CD4-positive, alpha-beta T cell treated with Interferon alpha-2 for 1 hour (primary cell): ENCODE data around the gene EBF3.

ENCODE experiments used
- DNase-seq, 2 donors: peaks; one replicate each; pipeline ENCODE4 v3.0.0-alpha.2; 2020 to 2022

Gene EBF3

DNA sequence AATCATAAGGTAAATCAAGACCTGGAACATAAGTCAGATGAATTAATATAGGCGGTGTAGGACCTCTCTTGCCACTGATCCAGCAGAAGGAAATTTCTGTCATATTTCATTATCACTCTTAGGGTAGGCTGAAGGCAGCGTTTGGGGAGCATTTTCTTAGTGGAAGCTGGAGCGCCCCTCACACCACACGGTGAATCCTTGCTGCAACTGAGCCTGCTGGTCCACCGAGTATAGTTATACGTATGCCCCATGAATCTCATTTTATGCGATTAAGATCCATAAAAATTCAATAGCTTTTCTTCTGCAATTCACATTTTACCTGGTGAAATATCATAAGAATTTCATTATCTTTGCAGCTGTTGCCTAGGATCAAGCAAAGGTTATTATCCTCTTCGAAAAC is 19.6 kb downstream of the EBF3 start:
- no peak for DNase-seq

DNA sequence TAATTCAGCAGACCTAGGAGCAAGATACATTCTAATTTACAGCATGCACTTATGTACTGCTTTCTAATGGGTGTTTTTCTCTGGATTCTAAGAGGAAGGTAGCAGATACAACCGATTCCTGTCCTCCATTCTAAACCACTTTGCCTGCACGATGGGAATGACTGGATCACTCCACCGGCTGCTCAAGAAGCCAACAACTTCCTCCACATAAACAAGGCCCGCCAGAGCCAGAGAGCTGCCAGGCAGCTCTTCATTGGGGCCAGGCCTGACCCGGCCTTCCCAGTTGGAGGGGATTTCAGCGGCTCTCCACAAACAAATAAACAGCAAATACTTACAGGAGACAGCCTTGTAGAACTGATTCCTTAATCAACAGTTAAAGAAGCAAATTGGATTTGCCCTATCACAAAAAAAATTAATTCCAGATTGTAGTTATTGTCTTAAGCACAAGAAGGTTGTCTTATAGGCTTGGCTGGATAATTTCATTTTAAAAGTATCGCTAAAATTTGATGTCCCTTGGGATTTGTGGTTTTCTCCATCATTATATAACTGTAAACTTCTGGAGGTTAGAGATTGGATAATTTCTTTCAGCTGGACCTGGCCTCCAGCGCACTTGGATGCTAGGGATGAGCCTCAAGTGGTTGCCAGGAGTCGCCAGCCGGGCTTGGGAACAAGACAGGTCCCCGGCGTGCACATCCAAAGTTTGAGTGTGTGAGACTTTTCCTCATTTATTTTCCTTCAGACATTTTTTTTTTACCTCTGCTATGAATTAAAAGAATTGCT is 20.9 kb downstream of the EBF3 start:
- DNase-seq = no peak

DNA sequence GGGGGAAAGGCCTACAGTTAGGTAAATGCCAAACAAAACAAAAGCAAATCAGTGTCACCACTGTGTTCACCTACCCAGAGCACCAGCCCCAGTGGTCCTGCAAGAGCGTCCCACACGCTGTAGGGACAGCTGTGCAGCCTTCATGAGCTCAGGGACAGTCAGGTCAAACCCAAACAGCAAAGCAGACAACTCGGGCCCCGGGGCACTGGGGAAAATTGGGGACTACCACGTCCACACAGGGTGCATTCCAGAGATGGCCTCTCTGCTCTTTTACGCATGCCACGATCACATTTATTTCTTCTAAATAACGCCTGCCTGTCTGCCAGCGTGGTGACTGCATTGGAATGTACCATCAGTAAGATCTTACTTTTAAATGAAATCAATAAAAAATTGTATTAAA is 21.7 kb downstream of the EBF3 start:
- DNase-seq = no peak

DNA sequence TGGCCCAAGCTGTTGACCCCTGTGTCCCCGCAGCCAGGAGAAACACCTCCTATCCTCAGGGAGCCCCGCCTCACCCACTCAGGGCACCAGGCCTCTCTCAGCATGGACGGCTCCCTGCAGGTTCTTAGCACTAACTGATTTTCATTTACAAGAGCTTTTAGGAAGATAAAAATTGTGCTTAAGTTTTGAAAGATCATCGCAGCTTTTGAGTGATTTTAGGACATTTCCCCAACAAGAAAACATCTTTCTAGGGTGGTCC is 22.1 kb downstream of the EBF3 start:
- DNase-seq = no peak

DNA sequence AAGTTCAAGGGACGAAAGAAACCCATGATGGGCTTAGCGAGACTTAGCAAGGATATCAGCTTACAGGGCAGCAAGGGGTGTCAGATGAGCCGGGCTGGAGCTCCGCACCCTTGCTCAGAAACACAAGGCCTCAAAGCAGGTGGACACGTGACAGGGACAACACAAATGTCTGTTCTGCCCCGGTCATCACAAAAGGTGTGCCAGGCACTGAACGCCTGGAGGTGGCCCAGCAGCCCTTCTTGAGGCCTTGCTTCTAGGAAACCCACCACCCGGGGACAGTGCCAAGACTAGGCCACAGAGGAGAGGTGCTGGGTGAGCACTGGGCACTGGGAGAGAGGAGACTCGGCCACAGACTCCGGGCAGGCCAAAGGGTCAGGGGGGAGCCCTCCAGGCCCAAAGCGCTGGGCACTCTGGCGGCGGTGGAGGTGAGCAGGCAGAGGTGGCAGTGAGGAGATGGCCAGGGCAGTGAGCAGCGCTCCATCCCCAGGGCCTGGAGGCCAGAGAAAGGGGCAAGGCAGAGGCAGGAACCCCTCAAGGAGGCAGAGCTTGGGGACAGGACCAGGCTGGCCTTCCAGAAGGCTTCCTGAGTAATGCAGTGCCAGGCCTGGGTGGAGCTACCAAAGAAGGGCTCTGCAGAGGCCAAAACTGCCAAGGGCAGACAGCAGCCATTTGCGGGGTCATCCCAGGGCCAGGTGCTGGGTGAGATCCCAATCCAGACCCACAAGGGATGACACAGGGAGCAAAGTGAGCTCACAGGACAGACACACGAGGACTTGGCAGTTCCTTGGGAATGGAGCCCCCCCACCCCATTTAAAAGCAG is 22.7 kb downstream of the EBF3 start:
- DNase-seq = no peak

DNA sequence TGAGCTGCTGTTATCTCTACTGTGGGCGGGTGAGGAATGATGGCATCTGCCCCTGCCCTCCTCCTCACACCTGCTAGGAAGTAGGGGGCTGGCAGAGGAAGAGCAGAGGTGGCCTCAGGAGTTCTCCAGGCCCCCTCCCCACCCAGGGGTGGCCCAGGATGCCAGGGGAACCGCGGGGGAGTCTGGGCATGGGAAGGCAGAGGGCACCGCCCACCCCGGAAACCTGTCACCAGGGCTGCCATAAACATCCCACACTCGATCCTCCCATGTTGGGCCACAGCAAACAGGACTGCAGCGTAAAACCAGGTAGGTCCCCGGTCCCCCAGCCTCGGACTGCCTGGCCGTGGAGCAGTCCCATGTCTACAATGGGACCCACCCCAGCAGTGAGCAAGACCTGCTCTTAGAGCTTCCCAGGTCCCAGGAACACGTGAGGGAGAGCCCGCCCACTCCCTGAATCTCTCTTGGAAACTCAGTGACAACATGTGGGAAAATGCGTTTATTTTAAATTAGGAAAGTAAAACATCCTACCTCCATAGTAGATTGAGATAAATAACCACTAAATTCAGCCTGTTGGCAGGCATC is 23.4 kb downstream of the EBF3 start:
- no peak for DNase-seq

DNA sequence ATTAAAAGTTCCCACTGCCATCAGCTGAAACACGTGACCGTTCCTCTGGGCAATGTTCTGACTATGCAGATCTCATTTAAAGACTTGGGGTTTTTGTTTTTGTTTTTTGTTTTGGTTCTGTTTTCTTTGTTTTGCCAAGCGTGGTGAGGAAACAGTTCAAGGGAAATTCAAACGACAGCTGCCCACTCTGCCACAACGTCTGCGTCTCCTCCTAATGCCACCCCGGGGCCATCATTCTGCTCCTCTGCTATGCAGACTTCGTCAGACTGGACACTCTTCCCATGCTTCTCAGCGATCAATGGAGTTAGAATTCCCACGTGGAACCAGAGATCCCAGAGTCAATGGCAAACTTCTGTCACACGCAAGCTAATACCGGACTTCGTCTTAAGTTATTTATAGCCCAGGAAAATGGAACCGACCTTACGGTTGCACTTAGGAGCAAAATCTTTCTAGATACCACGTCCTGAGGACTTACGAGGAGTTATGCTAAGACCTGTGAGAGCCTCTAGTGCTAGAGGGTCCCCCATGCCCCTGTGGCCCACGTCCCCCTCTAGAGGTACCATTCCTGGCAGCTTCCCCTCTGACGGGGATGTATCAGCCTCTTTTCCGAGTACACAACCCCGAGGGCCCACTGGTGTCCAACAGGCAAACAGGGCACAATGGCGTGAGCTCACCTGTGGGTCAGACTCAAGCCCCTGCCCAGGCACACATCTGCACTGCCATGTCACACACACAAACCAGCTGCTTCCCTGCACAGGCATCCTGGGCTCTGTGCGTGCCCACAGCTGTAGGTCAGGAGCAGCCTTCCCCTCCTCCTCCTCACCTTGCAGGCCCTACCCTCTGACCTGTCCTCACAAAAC is 24.4 kb downstream of the EBF3 start:
- no peak for DNase-seq

DNA sequence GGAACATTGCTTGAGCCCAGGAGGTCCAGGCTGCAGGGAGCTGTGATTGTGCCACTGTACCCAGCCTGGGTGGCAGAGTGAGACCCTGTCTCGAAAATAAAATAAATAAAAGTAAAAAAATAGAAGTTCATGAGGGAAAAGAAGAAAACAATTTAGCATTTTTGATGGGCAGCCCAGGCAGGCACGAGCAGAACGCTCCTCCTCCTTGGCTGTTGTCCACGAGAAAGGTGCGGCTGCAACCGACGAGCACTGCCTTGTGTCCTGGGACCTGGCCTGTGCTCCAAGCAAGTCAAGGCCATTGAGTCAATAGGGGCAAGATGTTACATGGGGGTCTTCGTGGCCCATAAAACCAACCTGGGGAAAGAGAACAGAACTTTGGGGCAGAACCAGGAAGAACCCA is 25.6 kb downstream of the EBF3 start:
- DNase-seq = no peak

DNA sequence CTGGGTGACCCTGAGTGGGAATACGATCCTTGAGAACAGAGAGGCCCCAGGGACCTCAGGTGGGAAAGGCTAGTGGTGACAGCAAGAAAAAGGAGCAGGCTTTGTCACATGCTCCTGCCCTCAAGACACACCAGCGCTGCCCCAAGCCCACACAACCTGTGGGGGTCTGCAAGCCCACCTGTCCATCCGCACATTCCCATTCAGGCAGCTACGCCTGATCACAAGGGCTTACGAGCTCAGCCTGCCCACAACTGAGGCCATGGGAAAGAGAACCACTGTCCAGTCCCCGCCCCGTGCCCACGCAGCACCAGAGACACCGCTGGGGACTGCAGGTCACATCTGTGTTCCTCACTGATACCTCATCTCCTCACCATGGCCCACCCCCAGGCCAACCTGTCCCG is 26.7 kb downstream of the EBF3 start:
- DNase-seq = no peak

DNA sequence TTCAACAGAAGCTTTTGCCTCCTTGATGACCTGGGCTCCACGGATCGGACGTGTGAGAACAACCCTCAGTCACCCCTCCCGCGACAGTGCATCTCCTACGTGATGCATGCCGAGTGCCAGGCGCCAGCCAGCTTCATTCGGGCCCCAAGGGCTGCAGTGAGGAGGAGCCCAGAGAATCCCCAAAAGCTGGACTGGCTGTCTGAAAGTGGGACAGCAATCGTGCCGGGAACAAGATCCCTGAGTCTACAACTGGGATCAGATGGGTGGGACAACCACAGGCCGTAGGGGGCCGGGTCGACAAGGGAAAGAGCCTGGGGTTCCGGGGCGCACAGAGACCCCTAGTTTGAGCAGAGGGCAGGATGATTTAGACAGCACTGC is 27.2 kb downstream of the EBF3 start:
- DNase-seq = no peak

DNA sequence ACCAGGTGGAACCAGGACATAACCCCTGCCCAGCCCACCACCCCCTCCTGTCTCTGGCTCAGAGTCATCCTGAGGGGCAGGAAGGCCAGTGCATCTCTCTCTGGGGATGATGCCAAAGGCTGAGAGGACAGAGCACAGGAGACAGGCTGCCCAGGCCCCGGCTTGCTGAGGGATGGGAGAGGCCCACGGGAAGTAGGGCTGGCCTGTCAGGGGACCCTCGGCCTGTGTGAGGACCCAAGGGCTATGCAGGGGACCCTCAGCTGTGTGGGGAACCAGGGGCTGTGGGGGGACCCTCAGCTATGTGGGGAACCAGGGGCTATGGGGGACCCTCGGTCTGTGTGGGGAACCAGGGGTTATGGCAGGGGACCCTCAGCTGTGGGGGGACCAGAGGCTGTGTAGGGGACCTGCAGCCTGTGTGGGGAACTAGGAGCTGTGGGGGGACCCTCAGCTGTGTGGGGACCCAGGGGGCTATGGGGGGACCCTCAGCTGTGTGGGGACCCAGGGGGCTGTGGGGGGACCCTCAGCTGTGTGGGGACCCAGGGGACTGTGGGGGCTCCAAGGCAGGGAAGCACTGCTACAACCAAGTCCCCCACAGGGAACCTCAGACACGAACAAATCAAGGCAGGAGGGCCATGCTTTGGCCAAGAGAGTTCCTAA is 27.7 kb downstream of the EBF3 start:
- no peak for DNase-seq

DNA sequence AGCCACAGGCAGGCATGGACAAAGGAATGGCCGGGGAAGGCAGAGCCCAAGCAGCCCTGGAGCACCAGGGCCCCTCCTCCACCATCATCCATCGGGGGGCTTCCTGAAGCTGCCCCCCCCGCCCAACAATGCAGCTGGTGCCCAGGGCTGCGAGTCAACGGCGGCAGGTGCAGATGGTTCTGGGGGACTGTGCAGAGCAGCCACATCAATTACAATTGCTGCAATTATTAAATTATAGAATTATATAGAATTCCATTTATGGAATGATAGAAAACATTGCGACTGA is 28.3 kb downstream of the EBF3 start:
- no peak for DNase-seq

DNA sequence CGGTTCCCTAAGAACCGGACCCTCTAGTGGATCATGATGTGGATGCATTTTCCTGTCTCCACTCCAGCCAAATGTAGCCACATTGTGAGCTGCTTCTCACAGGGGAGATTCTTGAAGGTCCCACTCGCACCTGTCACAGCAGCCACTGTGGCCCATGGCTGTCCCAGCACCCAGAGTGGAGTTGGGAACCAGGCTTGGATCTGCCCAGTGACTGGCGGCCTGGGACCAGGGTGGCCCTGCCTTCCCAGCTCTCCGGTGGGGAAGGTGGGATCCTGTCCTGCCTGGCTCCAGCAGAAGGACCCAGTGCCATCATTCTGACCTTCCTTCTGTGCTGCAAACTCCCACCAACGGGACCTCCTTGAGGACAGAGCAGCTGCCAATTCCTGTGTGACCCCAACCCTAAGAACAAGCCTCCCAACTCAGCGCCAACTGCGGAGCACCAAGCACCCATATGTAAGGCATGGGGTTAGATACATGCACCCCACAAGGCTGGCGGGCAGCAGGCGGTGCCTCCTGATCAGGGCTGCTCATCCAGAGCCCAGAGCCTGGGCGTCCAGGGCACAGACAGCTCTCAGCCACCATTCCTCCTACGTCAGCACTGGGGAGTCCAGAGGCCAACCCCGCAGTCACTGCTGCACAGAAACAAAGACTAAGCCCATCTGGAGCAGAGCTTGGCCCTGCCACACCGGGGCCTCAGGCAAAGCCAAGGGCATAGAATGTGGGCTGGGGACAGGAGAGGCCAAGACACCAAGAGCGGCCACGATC is 28.8 kb downstream of the EBF3 start:
- DNase-seq = no peak

DNA sequence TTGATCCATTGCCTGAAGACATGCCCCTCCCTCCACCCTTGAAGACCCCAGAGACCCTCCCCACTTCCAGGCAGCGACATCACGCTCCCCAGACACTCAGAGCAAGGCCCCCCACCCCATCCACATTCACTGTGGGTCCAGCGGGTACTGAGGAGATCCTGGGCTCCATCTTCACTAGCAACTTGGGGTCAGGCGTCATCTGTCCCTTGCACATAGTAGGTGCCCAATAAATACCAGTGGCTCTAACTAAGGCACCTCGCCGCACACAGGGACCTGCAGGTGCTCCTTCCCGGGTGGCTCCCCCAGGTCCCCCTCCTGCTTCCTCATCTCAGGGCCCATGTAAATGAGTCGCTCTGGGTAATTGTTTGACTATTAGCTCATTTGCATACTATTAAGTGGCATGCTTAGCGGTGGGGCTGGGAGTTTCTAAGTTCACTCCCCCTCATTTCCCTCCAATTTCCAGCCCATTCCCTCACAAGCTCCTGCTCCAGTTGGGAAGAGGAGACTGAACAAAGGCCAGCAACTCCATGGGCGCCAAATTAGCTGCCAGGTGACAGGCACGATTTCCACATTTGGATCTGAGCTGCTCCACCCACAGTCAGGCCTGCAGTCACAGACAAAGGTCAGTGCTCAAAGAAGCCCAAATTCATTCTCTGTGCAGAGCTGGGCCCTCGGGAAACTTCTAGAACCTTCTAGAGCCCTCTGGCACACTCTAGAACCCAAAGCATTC is 29.7 kb downstream of the EBF3 start:
- no peak for DNase-seq

DNA sequence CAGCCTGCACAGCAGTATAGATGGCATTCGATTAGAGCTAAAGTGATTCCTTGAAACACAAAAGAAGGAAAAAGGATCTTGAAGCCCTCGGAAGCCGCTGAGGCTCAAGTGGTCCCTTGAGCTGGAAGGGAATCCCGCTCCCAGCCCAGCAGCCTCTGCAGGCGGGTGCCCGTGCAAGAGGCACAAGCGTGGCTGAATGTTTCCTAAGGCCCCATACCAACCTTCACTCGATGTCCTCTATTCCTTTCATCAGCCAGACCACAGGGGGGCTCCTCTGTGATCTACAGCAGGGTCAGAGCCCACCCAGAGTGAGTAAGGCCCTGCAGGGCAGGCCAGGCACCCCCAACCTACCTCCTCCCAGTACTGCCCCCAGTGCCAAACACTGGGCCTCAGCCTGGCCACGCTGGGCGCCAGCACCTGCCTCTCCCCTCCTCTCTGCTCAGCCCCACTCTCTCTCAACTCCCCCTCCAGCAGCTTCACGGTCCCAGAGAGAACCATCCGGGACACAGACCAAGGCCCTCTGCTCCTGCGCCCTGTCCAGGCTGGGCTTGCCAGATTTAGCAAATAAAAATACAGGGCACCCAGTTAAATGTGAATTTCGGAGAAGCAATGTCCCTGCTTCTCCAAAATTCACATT is 30.5 kb downstream of the EBF3 start:
- DNase-seq = no peak

DNA sequence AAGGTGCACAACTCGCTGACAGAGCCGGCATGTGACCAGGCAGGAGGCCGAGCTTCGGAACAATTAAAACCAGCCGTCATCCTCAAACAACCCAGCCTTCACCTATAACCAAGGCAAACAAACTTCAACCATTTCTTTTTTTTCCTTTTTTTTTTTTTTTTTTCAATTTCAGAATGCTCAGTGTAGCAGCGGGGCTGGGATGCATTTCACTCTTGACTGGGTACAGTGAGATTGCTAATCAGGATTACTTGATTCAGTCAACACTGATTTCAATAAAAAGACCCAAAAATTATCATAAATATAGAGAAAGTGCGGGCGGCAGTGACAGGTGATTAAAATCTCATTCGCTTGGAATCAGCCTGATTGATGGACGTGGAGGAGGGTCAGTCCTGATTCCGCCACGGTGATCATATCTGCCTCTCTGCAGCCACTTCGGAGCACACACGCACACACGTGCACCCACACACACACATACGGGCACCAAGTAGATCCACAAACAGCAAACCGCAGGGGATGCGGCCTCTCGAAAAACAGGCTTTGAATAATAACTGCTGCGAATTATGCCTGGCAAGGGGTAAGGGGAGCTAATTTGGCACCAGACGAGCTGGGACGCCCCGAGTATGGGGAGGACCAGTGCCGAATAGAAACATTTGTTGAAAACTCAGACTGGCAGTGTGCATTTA is 31.2 kb downstream of the EBF3 start:
- no peak for DNase-seq

DNA sequence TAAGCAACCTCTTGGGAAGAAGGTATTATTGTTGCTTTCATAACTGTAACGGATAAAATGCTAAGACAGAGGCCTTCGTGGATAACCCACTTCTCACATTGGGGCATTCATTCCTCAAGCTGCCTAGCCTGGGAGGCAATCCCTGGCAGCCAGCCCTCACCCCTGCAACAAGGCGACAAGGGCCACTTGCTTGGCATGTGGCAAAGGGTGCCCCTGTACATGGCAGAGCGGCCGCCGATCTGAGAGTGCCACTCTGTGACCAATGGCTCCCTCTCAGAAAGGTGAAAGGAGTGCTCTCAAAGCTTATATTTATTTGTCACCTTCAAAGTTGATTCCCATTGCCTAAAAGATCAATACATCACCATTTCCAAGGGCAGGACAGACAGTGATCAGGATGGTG is 31.9 kb downstream of the EBF3 start:
- DNase-seq = no peak

DNA sequence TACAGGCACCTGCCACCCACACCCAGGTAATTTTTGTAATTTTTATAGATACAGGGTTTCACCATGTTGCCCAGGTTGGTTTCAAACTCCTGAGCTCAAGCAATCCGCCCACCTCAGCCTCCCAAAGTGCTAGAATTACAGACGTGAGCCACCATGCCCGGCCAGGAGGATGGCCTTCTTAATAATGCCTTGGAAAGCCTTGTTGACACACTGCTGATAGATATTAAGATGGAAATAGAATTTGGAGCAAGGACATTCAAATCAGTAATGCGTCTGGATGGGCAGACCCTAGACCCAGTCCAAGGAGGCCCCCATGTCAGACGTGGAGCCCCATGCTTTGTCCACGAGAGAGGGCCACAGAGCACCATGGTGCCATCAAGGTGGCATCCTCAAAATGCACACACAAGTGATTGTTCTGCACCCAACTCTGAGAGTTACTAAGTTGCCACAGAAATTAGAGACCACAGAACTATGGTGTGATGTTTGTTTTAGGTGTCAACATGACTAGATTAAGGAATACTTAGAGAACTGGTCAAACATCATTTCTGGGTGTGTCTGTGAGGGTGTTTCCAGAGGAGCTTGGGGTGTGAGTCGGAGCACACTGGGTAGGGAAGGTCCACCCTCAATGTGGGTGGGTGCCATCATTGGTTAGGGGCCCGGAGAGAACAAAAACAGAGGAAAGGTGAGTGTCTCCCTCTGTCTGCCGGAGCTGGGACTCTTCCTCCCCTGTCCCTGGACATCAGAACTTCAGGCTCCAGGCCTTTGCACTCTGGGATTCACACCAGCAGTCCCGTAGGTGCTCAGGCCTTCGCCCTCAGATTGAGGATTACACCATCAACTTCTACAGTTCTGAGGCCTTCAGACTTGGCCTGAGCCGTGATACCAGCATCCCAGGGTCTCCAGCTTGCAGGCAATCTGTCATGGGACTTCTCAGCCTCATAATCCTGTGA is 34.5 kb downstream of the EBF3 start:
- no peak for DNase-seq
